Measurements from ENCODE around the gene ABI3BP.
"Not testable (repeated sequence)": the region's sequence is repeated elsewhere in the genome, so short reads cannot be mapped to it uniquely, and the experiment has no call there.

Gene ABI3BP

GRCh38 chr3:100982710-100983109 lies 10.5 kb downstream of the ABI3BP start:
- DNase-seq: no peak

- DNase-seq: no peak
These were observed 11.9 kb downstream of the ABI3BP start for GRCh38 chr3:100981164-100981911.

- no peak for DNase-seq
These were observed 15.1 kb downstream of the ABI3BP start for GRCh38 chr3:100978011-100978659.

- DNase-seq: no peak
These were observed 16.6 kb downstream of the ABI3BP start for GRCh38 chr3:100976611-100977010.

- DNase-seq: no peak
These were observed 17.5 kb downstream of the ABI3BP start for GRCh38 chr3:100975714-100976113.

- DNase-seq: no peak
These were observed 19.6 kb downstream of the ABI3BP start for GRCh38 chr3:100973594-100973993.

GRCh38 chr3:100972867-100973266 lies 20.4 kb downstream of the ABI3BP start:
- no peak for DNase-seq

- no peak for DNase-seq
These were observed 20.8 kb downstream of the ABI3BP start for GRCh38 chr3:100972301-100972844.

- no peak for DNase-seq
These were observed 21.4 kb downstream of the ABI3BP start for GRCh38 chr3:100971798-100972197.

GRCh38 chr3:100970477-100970990 lies 22.7 kb downstream of the ABI3BP start:
- DNase-seq: no peak

GRCh38 chr3:100968932-100969906 lies 24.0 kb downstream of the ABI3BP start:
- DNase-seq: no peak

GRCh38 chr3:100966807-100967206 lies 26.4 kb downstream of the ABI3BP start:
- no peak for DNase-seq

GRCh38 chr3:100966049-100966491 lies 27.2 kb downstream of the ABI3BP start:
- DNase-seq: no peak

- DNase-seq: no peak
These were observed 30.2 kb downstream of the ABI3BP start for GRCh38 chr3:100963041-100963440.

- no peak for DNase-seq
These were observed 35.8 kb downstream of the ABI3BP start for GRCh38 chr3:100957261-100957986.

- DNase-seq: no peak
These were observed 36.9 kb downstream of the ABI3BP start for GRCh38 chr3:100956276-100956675.

GRCh38 chr3:100954990-100955389 lies 38.2 kb downstream of the ABI3BP start:
- DNase-seq: no peak

GRCh38 chr3:100954199-100954935 lies 38.9 kb downstream of the ABI3BP start:
- no peak for DNase-seq

- no peak for DNase-seq
These were observed 40.1 kb downstream of the ABI3BP start for GRCh38 chr3:100953103-100953502.

GRCh38 chr3:100947119-100947518 lies 46.1 kb downstream of the ABI3BP start:
- DNase-seq: no peak

- DNase-seq: not testable (repeated sequence)
These were observed 47.1 kb downstream of the ABI3BP start for GRCh38 chr3:100946096-100946495.
